IPS DF 19.7 (cell line): ENCODE data around the gene HP1BP3.
"Not testable (repeated sequence)": the region's sequence is repeated elsewhere in the genome, so short reads cannot be mapped to it uniquely, and the experiment has no call there.

Experiments
- DNase-seq: peaks from one replicate; pipeline ENCODE4 v3.0.0-alpha.2; 2013; ENCODE audit warnings: low read depth, low spot score

The HP1BP3 gene

DNA sequence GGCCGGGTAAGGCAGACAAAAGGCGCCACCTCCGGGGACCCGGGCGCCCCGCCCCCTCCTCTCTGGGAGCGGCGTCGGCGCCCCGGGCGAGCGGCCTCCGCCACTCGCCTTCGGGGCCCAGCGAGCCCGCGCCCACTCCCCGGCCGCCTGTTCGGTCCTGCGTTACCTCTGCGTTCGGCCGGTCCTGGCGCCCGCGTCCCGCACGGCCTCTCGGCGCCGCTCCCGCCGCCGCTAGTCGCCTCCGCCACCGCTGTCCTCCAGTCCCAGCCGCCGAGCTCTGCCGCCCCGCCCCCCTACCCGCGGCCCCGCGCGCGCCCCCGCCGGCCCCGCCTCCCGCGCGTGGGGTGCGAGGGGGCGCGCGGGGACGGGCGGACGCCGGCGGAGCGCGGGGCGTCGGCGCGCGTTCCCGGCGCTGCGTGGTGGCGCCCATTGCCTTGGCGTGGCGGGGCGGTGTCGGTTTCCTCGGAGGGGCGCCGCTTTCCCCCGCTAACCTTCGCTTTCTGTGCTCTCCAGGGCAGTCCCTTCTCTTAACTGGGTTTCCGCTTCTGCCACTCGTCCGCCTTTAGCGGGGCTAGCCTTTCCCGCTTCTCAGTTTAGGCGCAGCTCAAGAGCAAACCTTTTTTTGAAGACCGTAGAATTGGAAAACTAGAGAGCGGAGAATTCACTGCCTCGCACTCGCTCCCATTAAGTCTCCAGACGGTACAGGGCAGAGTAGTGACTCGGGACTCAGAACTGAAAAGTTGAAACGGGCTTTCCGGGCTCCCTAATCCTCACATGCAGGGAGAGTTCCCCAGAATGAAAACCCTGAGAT lies at the start of gene HP1BP3:
Gene HP1BP3, minus strand, starts transcription at position 279 of the 811 bp plus-strand sequence. CDS start 6,867 bp downstream, outside the sequence.
- no peak for DNase-seq

- DNase-seq = no peak
These were observed 49.1 kb upstream of the HP1BP3 start for GRCh38 chr1:20836230-20836629.

- DNase-seq = no peak
These were observed 47.7 kb upstream of the HP1BP3 start for GRCh38 chr1:20834780-20835179.

GRCh38 chr1:20834192-20834591 lies 47.1 kb upstream of the HP1BP3 start:
- DNase-seq = no peak

DNA sequence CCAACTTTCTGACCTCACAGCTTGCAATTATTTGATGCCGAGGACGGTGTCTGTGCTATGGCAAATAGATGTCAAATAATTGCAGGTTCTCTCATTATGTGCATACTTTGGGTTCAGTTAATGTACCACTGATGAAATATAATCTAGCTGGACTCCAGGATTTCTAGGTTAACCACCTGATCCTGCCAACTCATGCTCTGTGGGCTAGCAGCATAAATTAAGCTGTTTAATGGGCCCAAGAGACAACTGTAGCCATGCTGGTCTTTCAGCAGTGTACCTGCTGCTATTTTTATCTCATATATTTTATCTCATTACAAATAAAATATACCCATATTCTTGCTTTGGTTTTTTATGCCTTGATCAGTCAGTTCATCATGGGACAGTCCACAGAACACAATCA lies 43.3 kb upstream of the HP1BP3 start:
- no peak for DNase-seq

DNA sequence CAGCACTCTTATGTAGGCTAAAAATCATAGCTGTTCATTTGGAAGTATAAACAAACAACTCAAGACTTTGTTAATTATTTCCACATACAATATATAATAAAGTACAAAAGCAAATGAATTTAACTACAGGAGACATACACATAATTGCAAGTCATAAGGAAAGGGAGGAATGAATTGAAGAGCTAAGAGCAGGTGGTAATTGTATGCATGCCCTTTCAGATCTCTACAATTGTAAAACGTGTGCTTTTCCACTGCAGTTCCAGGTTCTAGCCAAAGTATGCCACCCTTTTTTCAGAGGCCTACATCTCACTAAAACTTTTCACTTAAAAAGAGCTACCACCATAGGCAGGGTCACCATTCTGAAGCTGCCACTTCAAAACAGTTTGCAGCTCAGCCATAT lies 42.8 kb upstream of the HP1BP3 start:
- DNase-seq = no peak

GRCh38 chr1:20829531-20829930 lies 42.4 kb upstream of the HP1BP3 start:
- DNase-seq = no peak

DNA sequence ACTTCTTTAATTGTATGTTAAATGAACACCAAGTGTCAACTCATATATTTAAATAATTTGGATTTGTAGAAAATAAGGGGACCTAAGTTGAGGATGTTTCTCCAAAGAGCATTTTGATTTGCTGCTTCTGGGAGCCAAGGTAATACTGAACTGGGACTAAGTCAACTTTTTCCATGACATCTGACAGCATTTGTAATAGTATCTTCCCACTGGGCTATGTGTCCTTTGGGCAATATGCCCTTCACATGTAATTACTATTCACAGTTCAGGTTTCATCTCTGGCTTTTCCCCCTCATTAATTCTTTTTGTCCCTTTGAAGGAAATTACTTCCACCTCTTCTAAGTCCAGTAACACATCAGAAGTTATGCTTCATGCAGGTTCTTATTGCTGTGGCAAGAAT lies 36.7 kb upstream of the HP1BP3 start:
- no peak for DNase-seq

DNA sequence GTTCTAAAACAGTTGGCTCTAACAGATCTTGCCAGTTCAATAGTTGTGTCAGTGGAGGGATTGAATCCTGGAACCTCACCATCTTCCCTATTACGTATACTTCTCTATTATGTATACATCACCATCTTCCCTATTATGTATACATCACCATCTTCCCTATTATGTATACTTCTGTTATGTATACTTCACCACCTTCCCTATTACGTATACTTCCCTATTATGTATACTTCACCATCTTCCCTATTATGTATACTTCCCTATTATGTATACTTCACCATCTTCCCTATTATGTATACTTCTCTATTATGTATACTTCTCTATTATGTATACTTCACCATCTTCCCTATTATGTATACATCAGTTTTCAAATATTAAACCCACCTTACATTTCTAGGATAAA lies 34.4 kb upstream of the HP1BP3 start:
- no peak for DNase-seq

DNA sequence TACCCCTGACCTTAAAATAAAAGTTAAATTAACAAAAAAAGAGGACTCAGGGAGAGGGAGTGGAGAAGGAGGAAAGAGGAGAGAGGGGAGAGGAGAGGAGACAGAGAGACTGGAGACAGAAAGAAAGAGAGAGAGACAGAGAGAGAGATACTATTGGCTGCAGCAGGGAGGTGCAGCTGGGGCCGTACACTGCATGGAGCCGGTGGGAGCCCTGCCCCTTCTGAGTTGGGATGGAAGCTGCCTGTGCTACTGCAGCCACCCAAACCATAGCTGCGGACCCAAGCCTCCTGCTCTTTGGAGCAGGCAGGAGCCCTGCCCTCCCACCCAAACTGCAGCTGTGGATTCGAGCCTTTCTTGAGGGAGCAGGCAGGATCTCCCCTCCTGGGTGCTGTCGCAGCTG lies 32.7 kb upstream of the HP1BP3 start:
- no peak for DNase-seq

- DNase-seq = no peak
These were observed 27.4 kb upstream of the HP1BP3 start for GRCh38 chr1:20814534-20814871.

GRCh38 chr1:20811916-20812315 lies 24.8 kb upstream of the HP1BP3 start:
- no peak for DNase-seq

DNA sequence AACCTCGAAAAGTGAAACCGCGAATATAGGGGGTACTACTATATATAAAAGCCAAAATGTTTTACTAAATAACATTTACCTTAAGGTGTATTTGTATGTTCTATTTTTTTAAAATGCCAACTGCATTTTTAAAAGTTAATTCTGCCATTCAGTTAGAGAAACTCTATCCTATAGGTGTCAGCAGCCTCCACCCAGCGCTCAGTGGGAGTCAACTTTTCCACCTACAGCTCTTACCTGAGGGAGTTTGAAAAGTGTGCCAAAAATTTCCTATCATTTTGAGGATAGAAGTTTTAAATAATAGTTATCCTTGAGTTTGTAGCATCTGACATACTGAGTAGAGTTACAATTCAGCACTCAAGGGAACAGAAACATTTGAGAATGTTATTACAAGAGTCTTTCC lies 6.1 kb upstream of the HP1BP3 start:
- no peak for DNase-seq

- DNase-seq = no peak
These were observed 5.1 kb upstream of the HP1BP3 start for GRCh38 chr1:20792196-20792595.

DNA sequence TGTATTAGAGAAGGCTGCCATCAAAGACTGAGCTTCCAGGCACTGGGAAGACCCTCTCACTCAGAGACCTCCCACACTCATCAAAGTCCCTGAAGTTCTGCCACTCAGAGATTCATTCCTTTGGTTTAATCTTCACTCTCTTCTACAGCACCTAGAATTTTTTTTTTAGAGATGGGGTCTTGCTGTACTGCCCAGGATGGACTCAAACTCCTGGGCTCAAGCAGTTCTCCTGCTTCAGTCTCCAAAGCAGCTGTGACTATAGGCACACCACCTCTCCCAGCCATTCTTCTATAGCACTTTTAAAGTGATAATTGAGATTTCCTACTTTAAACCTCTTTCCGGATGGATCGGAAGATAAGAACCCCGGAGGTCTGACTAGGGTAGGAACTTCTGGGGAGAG lies 3.7 kb upstream of the HP1BP3 start:
- DNase-seq = no peak

DNA sequence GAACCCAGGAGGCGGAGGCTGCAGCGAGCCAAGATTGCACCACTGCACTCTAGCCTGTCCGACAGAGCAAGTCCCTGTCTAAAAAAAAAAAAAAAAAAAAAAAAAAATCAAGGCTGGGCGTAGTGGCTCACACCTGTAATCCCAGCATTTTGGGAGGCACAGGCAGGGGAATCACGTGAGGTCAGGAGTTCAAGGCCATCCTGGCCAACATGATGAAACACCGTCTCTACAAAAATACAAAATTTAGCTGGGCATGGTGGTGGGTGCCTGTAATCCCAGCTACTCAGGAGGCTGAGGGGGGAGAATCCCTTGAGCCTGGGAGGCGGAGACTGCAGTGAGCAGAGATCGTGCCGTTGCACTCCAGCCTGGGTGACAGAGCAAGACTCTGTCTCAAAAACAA lies 2.5 kb upstream of the HP1BP3 start:
- DNase-seq = not testable (repeated sequence)

- no peak for DNase-seq
These were observed 1.0 kb upstream of the HP1BP3 start for GRCh38 chr1:20787840-20788795.

- peak; percentile 82 for DNase-seq
These were observed 666 bp downstream of the HP1BP3 start for GRCh38 chr1:20786253-20787028.

GRCh38 chr1:20785907-20786252 lies 1.2 kb downstream of the HP1BP3 start:
- DNase-seq = no peak

DNA sequence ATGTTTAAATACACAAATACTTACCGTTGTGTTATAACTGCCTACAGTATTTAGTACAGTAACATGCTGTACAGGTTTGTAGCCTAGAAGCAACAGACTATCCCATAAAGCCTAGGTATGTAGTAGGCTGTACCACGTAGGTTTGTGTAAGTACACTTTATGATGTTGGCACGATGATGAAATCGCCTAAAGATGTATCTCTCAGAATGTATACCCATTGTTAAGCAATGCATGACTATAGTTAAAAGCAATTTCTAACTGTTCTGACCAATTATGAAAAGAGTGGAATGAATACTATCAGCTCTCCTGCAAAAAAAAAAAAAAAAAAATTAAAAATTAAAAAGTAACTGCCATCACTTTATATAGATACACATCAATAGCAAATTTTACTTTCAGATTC lies 11.4 kb downstream of the HP1BP3 start:
- DNase-seq = no peak

GRCh38 chr1:20771780-20772179 lies 15.3 kb downstream of the HP1BP3 start:
- DNase-seq = no peak
